GM21717 (cell line): ENCODE measurements around the gene KBTBD12.
"Not testable (repeated sequence)": the region's sequence is repeated elsewhere in the genome, so short reads cannot be mapped to it uniquely, and the experiment has no call there.

Source experiments
- ATAC-seq: cut with Tn5 transposase; IDR thresholded peaks from one replicate; pipeline ENCODE4 v1.9.1; 2021; ENCODE audit warnings: mild to moderate bottlenecking, moderate library complexity; ENCODE audit not compliant: unreplicated experiment

The KBTBD12 gene, protein sequence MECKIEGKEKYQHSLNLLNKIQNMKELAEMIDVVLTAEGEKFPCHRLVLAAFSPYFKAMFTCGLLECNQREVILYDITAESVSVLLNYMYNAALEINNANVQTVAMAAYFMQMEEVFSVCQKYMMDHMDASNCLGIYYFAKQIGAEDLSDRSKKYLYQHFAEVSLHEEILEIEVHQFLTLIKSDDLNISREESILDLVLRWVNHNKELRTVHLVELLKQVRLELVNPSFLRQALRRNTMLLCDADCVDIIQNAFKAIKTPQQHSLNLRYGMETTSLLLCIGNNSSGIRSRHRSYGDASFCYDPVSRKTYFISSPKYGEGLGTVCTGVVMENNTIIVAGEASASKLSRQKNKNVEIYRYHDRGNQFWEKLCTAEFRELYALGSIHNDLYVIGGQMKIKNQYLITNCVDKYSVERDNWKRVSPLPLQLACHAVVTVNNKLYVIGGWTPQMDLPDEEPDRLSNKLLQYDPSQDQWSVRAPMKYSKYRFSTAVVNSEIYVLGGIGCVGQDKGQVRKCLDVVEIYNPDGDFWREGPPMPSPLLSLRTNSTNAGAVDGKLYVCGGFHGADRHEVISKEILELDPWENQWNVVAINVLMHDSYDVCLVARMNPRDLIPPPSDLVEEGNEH

DNA sequence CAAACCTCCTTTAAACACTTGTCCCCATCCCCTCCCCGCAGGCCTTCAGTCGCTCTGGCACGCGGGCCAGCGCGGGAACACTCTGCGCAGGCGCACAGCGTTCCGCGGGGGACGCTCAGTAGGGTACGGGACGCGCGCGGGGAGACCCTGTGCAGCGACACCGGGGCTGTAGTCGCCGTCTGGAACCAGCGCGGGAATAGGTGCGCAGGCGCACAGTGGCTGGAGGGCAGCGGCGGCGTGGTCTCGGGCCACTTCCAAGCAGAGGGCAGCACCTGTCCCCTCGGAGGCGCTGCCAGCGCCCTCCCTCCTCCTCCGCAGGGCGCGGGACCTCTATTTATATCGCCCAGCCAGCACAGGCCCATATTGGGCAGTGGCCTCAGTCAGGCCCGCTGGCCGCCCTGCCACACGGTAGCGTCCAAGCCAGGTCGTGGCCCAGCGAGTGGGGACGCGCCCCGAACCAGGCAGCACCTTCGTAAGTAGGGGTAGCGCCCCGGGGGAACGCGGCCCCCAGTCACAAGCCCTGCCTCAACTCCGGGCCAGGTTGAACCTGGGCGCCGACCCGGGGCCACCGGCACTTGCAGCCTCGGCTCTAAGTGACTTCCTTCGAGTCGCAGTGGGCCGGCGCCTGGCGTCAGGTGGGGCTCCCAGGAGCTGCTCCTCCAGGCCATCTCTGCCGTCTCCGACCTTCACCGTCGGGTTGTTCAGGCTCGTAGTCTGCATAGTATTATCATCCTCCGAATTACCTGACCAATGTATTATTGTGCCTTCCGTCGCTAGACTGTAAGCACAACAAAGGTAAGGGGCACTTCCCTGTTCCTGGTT, at the start of gene KBTBD12:
Gene KBTBD12 (plus strand): TSS at position 118 of the 822 bp plus-strand sequence. CDS start 7,830 bp downstream, outside the sequence.
- ATAC-seq: no peak

DNA sequence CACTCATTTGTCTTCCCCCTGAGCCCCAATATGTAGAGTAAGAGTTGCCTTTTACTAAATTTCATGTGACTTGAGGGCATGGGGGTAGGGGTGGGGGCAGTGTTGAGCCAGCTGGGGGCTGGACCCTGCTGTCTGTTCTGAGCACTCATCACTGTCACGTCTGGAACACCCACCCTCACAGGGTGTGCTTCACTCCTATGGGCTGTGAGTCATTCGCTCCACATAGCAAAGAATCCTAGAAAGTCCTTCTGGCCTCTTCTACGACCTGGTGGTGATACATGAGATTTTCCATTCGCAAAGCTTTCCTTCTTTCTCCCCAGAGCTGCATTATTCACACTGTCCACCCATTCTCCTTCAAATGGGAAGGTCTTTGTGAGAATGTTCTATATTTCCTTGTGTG, 49.1 kb upstream of the KBTBD12 start:
- no peak for ATAC-seq

DNA sequence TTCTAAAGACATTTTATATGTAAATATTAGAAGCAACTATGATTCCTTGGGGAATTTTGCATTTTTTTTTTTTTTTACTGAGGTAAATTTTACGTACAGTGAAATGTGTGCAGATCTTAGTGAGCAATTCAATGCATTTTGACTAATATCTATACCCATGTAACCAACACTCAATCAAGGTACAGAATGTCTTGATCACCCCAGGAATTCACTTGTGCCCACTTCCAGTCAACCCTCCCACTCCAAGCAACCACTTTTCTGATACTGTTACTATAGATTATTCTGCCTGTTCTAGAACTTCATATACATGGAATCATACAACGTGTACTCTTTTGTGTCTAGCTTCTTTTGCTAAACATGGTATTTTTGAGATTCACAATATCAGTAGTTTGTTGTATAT, 47.6 kb upstream of the KBTBD12 start:
- no peak for ATAC-seq

DNA sequence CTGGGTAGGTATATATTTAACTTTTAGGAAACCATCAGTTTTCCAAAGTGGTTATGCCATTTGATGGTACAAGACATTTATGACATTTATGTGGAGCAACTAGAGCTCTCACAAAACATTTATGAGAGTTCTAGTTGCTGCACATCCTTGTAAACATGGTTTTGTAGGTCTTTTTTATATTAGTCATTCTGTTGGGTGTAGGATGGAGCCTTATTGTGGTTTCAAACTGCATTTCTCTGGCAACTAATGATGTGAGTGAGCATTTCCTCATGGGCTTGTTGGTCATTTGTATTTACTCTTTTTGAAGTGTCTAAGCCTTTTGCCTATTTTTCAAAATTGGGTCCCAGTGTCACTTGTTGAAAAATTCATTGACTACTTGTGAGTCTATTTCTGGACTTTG, 47.0 kb upstream of the KBTBD12 start:
- ATAC-seq: no peak

DNA sequence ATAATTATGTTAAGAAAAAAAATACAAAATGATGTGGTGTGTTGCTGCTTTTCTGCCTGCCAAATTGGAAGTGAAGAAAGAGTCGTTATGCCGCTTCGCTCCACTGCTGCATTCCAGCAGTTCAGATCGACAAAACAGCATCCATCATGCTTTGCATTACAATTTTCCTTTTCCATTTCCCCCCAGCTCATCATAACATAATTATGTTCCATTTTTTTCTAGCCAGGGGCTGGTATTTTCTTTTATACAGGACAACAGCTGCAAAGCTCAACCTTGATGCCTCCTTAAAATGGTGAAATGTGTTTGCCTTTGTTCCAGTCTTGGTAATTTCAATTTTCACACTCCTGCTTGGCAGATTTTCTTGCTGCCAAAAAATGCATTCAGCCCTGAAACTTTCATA, 44.9 kb upstream of the KBTBD12 start:
- no peak for ATAC-seq

DNA sequence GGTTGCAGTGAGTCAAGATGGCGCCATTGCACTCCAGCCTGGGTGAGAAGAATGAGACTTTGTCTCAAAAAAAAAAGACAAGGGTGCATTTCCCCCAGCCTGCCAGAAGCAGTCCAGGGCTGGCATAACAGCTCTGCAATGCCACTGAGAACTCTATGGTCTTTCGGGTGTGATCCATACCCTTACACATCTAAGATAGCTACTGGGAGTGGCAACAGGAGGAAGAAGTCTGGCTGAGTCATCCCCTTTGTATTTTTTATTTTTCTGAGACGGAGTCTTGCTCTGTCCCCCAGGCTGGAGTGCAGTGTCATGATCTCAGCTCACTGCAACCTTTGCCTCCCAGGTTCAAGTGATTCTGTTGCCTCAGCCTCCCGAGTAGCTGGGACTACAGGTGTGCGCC, 40.9 kb upstream of the KBTBD12 start:
- ATAC-seq: not testable (repeated sequence)

DNA sequence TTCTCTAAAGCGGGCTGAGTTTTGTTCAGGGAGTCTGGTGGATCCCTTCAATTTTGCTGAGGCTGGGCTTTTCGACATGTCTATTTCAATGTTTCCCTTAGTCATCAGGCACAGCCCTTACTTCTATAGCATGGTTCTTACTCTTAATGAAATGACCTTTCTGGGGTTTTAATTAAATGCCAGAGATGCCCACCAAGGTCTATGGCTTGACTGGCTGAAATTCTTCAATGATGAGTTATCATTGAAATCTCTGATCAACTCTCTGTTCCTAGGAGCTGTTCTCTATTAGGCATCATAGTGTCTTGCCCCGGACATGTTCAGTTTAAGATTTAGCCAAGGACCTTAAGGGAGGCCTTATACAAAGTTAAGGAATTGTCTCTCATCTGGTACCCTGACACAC, 33.4 kb upstream of the KBTBD12 start:
- ATAC-seq: no peak

DNA sequence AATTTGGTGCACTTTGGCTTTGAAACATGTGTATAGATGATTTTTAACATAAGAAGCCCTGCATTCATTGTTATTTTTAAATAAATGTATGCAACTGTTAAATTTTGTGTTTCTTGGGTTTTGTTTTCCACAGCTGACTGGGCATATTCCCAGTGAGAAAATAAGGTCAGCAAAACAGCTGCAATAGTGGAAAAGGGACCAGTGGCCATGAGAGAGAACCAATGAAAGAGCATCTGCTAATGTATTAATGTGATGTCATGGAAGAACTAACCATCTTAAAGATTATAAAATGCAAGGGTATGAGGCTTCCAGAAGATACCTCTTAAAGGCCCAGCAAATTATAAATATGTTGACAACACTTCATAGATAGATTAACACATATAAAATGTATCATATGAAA, 31.0 kb upstream of the KBTBD12 start:
- ATAC-seq: no peak

DNA sequence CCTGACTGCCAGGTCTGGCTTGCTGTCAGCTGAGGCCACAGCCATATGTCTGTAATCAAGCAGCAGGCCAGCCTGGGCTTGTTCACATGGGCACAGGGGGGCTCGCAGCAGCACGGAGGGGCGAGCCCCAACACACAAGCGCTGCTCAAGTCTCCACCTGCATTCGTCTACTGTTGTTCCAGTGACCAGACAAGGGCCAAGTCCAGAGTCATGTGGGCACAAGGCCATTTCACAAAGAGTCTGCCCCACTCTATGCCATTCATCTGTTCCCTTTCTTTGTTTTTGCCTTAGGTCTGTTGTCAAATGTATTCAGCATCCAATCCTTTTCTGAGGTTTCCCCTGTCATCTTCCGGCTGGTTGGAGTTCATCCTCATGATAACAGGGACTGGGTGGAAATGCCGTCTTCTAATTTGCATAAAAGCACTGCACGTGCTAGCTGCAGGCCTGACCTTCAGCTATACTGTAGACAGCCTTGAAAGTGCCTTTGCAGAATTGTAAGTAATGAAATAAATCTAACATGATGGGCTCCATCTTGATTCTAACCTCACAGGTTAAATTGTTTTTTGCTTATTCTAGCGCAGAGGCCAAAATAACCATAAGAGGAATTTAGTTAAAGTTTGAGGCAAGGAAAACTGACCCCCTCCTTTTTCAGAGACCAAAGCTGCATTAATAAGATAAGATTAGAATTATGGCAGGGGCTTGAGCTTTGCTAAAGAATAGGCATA, 28.6 kb upstream of the KBTBD12 start:
- ATAC-seq: no peak

DNA sequence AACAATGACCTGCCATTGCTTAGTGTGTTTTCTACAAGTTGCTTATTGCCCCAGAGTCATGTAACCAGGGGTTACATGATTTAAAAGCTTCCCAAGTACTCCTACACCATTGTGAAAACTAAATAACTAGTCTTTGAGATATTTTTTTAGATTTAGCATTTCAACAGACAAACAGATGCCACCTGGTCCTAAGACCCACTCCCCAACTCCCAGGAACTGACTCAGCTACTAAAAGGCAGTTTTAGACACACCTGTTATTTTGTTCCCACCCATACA, 28.1 kb upstream of the KBTBD12 start:
- no peak for ATAC-seq

DNA sequence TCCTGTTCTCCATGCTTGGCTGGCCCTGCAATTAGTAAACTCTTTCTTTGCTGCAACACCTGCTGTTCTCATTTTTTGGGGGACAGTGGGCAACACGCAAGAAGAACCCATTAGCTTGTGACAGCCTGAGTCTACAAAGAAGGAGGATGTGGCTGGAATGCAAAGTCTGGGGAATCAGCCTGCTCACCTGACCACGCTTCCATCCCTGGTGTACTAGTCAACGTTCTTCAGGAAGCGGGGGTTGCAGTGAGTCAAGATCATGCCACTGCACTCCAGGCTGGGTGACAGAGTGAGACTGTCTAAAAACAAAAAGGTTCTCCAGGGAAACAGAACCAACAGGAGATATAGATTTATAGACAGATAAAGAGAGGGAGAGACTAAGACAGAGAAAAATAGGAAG, 27.7 kb upstream of the KBTBD12 start:
- no peak for ATAC-seq

DNA sequence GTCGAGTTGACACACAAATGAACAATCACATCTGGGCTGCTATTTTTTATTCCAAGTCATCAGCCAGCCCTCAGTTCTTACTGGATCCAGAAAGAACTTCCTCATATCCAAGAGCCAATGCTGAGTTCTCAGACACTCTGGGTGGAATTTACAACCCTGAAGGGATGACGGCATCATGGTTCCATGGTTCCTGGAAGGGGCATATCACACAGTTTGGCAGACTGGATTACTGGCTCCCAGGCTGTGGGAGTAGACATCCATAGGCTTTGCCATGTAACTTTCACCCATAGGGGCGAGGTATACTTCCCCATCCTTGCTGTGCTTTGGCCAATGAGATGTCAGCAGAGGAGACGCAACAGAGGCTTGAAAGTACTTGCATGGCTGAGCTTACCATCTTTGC, 26.9 kb upstream of the KBTBD12 start:
- no peak for ATAC-seq

DNA sequence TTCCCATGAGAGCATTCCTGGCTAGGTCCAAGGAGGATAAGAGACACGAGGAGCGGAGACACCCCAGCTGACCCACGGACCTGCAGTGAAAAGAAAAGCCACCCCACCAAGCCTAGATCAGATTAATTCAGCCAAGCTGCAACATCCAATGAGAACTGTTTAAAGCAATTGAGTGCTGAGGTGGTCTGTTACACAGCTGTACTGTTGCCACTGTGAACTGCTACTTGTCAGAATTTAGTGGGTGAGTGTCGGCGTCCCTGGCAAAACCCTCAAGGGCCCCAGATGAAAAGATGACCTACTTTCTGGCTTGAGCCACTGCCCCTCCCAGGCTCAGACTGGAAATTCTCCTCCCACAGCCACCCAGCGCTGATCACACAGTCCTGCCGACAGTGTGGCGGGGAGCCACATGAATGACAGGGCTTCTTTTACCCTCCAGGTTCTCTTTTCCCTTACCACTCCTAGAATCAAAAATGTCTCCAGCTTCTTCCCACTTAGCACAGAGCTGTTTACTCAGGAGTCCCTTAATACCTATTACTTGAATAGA, 26.4 kb upstream of the KBTBD12 start:
- ATAC-seq: no peak

DNA sequence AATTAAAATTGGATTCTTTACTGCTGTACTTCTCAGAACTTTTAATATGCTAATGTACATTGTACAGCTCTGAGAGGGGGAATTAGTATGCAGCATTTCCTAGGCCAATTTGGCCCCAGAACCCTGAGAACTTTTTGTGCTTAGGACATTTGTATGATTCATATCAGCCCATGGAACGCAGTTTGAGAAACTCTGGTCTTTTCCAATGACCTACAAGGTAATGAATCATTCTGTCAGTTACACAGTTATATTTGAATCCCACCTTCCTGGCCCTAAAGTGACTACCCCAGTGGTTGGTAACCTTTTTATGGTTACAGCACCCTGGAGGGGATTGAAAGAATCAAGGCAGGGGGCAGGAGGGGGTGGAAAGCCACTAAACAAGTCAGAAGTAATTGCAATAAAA, 25.6 kb upstream of the KBTBD12 start:
- ATAC-seq: no peak

DNA sequence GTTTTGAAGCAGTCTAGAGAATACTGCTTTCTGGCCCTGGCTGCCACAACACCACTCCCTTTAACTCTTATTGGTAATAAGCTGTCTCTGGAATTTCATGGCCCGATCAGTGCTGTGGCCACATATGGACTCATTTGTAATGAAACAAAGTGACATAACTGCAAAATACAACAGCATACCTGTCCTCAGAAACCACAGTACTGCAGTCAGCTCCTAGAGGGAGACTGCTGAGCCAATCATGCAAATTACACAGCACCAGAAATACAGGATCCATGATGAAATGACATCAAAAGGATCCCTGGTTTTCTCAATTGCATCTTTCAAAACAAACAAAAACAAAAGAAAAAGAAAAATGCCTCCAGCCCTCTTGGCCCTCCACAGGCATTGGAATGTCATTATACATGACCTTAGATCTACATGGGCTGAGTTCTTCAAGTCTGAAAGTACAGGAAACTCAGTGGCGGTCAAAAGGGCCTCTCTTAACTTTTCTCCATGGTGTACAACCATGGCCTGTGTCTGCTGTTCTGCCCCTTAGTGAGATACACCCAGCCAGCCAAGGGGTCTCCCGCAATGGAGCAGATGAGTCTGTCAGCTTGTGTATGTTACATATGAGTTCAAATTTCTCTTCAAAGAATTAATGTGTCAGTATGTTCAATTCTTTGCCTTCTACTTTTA, 24.9 kb upstream of the KBTBD12 start:
- ATAC-seq: no peak

DNA sequence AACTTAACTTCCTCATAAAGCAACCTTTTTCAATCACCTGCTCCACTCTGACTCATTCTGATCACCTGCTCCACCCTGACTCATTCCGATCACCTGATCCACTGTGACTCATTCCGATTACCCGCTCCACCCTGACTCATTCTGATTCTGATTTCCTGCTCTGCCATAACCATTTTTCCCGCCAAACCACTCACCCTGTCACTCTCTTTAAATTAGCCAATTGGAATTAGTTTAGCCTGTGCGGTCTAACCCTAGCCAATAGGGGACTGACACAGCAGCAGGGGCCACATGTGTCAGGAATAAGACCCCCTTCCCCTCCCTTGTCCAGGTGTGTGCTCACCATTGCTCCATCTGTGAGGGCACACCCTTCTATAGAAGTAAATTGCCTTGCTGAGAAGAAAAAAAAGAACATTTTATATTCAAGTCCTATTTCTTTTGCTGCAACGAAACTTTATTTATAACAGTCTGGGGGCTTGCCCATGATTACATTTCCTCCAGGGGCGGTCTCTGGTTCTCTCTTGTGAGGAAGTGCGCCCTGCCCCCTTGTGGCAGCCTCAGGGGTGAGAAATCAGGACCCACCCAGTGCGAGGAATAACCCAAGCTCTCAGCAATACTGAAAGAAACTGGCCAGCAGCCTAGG, 24.3 kb upstream of the KBTBD12 start:
- not testable (repeated sequence) for ATAC-seq

DNA sequence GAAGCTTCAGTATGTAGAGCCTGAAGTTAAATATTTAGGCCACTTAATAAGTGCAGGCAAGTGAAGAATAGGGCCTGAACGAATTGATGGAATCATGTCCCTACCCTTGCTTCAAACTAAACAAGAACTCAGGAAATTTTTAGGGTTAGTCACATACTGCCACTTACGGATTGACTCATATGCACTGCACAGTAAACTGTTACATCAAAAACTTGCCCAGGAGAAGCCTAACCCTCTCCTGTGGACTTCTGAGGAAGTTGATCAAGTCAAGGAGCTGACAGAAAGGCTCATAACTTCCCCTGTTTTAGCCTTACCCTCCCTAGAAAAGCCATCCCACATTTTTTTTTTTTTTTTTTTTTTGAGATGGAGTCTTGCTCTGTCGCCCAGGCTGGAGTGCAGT, 20.6 kb upstream of the KBTBD12 start:
- no peak for ATAC-seq

DNA sequence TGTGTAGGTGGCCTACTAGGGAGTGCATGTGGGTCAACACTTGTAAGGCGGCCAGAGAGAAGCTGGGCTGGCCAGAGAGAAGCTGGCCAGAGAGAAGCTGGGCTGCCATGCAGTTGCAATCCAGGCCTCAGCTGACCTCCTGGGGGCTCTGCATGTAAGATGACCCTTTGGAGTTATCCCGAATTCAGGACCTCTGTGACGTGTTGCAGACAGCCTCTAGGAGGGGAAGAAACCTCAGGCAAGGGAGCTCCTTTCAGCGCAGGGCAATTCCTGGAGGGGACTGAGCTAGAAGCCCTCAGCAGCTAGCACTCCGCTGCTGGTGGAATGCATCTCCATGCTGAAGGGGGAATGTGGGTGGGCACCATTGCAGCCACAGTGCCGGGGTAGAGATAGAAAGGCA, 15.8 kb upstream of the KBTBD12 start:
- ATAC-seq: no peak

DNA sequence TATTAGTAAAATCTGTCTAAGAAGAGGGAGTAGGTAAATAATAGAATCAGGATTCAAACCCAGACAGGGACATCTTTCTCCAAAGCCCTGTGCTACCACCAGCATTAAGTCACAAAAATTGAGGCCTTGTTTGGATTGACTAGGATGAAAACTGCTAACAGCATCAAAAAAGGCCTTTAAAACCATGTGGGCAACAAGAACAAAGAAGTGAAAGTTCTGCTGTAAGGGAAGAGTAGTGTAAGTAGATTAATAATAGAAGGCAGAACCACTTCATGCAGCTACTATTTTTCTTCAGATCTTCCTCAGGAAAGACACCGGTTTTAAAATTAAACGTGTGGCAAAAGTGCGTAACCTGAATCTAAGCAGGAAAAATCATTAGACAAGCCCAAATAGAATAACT, 15.3 kb upstream of the KBTBD12 start:
- ATAC-seq: no peak

DNA sequence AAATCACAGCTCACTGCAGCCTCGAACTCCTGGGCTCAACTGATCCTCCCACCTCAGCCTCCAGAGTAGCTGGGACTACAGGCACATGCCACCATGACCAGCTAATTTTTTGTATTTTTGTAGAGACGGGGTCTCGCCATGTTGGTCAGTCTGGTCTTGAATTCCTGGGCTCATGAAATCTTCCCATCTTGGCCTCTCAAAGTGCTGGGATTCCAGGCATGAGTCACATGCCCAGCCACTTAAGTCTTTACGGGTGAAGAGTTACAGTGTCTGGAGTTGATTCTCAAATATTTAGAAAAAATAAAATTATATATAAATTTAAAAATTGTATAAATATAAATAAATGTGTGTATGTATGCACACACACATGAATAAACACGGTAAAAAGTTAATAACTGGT, 14.5 kb upstream of the KBTBD12 start:
- ATAC-seq: no peak
